HG02884 (cell line): ENCODE measurements around the gene NINJ1.
"Not testable (repeated sequence)": the region's sequence is repeated elsewhere in the genome, so short reads cannot be mapped to it uniquely, and the experiment has no call there.

Source experiments
- ATAC-seq: cut with Tn5 transposase; IDR thresholded peaks from one replicate; pipeline ENCODE4 v1.9.1; 2021; ENCODE audit warnings: mild to moderate bottlenecking, moderate library complexity; ENCODE audit not compliant: unreplicated experiment

Gene NINJ1

DNA sequence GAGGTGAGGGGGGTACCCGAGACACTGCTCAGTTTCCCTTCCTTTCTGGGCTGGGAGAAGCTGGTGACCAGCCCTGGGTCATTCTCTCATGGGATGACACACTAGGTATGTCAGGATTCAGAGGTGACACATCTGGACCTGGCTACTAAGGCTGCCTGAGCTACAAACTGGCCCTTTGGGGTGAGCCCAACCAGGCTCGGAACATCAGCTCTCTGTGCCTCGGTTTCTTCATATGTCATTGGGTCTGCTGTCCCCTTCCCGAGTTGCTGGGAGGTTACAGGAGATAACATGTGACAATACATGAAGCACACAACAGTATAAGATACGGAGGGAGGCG, 26.3 kb downstream of the NINJ1 start:
- ATAC-seq = no peak

DNA sequence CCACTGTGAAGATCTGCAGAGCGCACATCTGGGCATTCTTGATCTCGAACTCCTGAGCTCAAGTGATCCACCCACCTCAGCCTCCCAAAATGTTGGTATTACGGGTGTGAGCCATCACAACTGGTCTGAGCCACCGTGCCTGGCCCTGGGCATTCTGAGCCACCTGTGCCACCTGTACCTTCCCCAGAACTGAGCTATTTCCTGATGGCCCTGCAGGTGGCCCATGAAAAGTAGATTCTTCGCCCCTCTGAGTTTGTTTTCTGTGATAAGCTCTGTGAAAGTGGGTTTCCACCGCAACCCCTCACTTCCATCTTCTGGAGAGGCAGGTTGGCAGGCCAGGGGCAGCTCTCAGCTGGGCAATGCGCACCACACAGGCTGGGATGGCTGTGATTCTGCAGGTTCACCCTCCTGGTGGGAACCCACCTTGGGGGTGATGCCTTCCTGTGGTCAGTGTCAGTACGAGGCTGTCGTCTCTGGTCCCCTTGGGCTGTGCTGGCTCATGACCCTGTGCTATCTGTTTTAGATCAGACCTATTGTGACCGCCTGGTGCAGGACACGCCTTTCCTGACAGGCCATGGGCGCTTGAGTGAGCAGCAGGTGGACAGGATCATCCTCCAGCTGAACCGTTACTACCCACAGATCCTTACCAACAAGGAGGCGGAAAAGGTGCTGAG, 26.8 kb downstream of the NINJ1 start:
- no peak for ATAC-seq

DNA sequence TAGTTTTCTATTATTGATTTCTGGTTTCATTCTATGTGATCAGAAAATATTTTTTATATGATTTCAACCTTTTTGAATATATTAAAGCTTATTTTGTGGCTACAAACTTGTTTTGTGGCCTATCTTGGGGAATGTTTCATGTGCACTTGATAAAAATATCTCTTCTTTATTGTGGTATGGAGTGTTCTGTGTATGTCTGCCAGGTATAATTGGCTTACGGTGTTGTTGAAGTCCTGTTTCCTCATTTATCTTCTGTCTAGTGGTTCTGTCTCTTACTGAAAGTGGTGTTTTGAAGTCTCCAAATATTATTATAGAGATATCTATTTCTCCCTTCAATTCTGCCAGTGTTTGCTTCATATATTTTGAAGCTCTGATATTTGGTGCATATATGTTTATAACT, 28.4 kb downstream of the NINJ1 start:
- ATAC-seq = no peak

- not testable (repeated sequence) for ATAC-seq
These were observed 33.0 kb downstream of the NINJ1 start for GRCh38 chr9:93101086-93101485.

DNA sequence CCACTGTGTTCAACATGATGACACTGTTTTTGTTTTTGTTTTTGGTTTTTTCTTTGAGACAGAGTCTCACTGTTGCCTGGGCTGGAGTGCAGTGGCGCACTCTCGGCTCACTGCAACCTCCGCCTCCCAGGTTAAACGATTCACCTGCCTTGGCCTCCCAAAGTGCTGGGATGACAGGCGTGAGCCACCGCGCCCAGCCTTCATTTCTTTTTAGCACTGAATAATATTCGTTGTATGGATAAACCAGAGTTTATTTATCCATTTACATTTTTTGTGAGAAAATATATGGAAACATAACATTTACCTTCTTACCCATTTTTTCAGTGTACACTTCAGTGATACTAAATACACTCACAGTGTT, 33.8 kb downstream of the NINJ1 start:
- no peak for ATAC-seq

GRCh38 chr9:93099551-93100275, 34.3 kb downstream of the NINJ1 start:
- no peak for ATAC-seq

- no peak for ATAC-seq
These were observed 35.7 kb downstream of the NINJ1 start for GRCh38 chr9:93098236-93098946.

GRCh38 chr9:93097511-93098201, 36.4 kb downstream of the NINJ1 start:
- ATAC-seq = no peak

- no peak for ATAC-seq
These were observed 37.2 kb downstream of the NINJ1 start for GRCh38 chr9:93096811-93097382.

DNA sequence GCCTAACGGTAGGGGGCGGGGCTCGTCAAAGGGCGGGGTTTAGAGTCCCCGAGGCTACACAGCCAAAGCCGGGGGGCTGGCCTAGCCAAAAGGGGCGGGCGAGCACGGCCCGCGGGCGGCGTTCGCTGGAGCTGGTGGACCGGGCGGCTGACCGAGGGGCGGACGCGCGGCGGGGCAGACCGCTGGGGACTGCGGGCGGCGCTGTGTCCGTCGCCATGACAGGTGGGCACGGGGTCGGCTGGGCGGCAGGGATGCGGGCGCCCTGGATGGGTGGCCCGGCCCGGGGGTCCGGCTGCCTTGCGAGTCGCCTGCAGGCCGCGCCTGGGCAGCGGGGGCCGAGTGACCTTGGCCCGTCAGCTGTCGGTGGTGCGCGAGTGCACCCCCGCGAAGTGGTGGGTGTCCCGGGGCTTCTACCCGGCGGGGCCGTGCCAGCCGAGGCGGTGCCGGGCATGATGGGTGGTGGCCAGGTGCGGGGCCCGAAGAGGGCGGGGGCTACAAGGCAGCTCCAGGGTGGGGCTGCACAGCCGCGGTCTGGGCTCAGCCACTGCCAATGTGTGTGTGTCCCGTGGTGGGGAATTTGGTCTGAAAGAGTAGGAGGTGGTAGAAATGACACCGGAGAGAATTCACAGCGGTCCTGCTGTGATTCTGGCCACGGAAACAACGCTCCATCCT, 37.8 kb downstream of the NINJ1 start, which contains the start of gene CARD19:
CARD19 (plus strand) TSS at position 87 of the 672 bp plus-strand sequence; CDS start at position 216, 129 bp downstream.
- no peak for ATAC-seq

DNA sequence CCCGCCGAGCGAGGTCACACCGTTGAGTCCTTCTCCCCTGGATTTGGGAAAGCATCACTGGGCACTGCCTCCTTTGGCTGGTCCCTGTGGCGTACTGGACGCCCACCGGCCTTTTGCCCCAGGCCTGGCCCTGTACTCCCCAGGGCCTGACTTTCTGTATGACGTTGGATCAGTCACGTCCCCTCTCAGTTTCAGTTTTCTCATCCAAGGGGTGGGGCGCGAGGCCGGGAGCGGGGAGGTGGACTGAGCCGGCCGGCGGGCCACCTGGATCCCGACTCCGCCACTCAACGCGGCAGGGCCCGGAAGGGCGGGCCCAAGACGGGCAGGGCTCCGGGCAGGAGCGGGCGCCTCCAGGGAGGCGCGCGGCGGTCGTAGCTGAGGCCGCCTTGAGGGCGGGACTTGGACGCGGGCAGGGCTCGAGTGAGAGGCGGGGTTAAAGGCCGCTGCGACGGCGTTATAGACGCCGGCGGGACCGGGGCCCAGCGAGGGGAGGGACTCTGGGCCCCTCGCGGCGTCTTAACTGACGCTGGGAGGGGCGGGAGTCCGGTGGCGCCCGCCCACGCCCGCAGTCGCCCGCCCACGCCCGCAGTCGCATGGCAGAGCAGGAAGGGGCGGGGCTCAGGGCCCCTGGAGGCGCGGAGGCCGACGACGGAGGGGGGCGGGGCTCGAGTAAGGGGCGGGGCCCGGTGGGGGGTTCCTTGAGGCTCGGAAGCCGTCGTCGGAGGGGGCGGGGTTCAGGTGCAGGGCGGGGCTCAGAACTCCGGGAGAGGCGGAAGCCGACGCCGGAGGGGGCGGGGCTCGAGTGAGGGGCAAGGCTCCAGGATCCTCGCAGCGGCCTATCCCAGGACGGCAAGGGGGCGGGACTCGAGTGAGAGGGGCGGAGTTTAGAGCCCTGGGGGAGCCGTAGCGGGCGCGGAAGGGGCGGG, 38.6 kb downstream of the NINJ1 start:
- peak; percentile 59 for ATAC-seq

DNA sequence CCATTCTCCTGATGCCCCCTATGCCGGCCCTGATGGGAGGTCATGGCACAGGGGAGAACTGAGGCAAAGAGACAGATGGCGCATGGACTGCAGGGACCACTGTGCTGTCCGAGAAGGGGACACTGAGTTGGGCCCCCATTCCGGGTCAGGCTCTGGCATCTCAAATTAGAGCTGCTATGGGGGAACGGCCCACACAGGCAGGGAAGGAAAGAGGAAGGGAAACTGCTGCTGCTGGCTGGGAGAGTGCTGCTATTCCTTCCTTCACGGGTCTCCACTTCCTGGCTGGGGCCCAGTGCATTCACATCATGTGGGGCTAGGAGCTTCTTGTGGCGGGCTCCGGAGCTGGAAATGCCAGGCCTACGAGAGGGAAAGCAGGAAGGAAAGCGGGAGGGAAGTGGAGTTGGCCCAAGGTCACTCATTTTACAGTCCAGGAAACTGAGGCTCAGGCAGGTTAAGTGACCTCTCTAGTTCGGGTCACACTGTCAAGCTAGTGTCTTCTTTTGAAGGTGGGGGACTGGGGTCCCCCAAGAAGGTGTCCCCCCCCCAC, 39.3 kb downstream of the NINJ1 start:
- no peak for ATAC-seq

- no peak for ATAC-seq
These were observed 40.0 kb downstream of the NINJ1 start for GRCh38 chr9:93093877-93094657.

GRCh38 chr9:93093127-93093876, 40.7 kb downstream of the NINJ1 start:
- ATAC-seq = no peak

DNA sequence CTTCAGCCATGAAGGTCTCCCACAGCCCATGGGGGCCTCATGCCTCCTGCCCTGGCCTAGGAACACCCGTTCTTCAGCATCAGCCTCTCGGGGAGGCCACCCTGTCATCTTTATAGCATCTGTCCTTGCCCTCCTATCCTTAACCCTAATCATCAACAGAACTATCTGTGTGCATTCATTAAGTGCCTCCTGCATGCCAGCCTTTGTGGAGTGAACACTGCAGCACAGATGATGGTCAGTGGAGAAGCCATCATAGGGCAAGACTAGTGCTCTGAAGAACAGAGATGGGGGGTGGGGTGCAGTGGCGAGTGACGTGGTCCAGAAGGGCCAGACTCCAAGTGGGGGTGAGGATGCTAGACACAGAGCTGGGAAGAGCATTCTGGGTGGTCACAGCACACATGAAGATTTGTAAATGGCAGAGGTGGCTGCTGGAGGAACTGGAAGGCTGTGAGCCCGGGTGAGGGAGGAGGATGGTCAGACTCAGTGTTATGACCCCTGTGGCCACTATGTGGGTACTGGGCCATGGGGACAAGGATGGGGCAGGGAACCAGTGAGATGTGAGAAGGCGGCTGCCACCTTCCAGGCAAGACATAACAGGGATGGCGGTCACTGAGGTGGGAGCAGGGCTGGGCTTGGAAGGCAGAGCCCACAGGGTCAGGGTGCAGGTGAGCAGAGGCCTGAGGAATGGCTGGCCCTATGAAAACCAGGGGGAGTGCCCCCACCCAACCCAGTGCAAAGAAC, 41.6 kb downstream of the NINJ1 start:
- ATAC-seq = no peak

DNA sequence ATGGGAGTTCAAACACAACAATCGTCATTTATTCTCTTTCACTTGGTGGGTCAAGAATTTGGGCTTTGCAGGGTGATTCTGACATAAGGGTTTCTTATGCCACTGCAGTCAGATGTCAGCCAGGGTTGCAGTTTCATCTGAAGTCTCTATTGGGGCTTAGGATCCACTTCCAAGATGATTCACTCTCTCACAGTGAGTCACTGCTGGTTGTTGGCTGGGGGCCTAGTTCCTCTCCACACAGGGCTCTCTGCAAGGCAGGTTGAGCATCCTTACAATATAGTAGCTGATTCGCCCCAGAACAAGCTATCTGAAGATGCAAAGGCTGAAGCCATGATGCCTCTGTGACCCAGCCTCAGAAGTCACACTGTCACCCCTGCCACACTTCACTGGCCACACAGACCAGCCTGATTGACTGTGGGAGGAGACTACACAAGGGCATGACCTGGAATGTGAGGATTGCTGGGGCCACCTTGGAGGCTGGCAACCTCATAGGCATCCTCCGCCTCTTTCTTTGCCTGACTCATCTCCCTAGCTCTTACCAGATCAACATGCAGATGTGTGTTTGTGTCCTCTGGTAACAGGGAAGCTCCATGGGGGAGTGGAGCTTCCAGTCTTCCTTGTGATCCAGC, 42.5 kb downstream of the NINJ1 start:
- ATAC-seq = no peak

DNA sequence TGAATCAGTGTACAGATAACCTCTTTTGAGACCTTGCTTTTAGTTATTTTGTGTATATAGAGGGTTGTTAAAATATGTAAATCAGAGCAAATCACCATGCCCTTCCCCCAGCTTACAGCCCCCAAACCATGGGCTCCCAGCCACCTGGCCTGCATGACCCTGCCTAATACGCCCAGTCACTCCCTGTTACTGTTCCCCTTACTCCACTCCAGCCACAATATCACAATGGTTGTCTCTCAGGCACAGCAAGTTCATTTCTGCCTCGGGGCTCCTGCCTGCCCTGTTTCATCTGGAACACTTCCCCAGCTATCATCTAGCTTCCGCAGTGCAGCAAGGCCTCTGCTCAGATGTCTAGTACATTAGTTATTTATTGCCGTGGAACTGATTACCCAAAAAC, 43.0 kb downstream of the NINJ1 start:
- ATAC-seq = no peak
